Rectal smooth muscle tissue (tissue), 1 donor: ENCODE measurements around the gene RAB20.
"Not testable (repeated sequence)": the region's sequence is repeated elsewhere in the genome, so short reads cannot be mapped to it uniquely, and the experiment has no call there.

ENCODE experiments used
- H3K27ac ChIP-seq: one replicate; pipeline ENCODE4 v1.7.0; 2013; ENCODE audit warnings: low read depth, low read length, inconsistent platforms
- H3K27me3 ChIP-seq: one replicate; pipeline ENCODE4 v1.7.0; 2013; ENCODE audit warnings: low read length; ENCODE audit not compliant: control insufficient read depth, insufficient read depth
- H3K36me3 ChIP-seq: one replicate; pipeline ENCODE4 v1.7.0; 2013; ENCODE audit warnings: low read length; ENCODE audit not compliant: control insufficient read depth, insufficient read depth
- H3K4me1 ChIP-seq: one replicate; pipeline ENCODE4 v1.7.0; 2013; ENCODE audit warnings: low read length; ENCODE audit not compliant: control insufficient read depth, insufficient read depth
- H3K4me3 ChIP-seq: one replicate; pipeline ENCODE4 v1.7.0; 2013; ENCODE audit warnings: low read length
- H3K9ac ChIP-seq: one replicate; pipeline ENCODE4 v1.7.0; 2013; ENCODE audit warnings: low read length

RAB20 gene, protein sequence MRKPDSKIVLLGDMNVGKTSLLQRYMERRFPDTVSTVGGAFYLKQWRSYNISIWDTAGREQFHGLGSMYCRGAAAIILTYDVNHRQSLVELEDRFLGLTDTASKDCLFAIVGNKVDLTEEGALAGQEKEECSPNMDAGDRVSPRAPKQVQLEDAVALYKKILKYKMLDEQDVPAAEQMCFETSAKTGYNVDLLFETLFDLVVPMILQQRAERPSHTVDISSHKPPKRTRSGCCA

DNA sequence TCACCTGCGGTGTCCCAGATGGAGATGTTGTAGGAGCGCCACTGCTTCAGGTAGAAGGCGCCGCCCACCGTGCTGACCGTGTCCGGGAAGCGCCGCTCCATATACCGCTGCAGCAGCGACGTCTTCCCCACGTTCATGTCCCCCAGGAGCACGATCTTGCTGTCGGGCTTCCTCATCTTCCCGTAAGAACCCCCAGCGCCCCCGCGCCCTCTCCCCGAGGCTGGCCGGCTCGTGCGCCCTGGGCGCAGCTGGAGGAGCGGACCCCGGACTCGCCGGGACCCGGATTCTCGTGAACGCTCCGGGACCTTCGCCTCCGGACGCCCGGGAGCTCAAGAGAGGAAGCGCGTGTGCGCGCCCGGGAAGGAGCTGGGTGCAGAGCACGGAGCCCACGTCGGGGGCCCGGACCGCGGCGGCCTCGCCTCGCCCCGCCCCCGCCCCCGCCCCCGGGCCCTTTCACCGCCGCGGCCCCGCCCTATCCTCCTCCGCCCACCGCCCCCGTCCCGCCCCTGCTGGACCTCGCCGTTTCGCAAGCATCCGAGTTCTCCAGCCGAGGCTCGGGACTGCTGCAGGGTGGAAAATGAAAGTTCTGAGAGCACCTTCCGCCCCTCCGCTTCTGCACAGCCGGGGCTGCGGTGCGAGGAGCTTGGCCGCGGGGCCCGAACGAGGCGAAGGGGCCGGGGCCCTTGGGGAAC is at the start of gene RAB20:
TSS of gene RAB20 (minus strand) at position 379 of the 692 bp plus-strand sequence. CDS start at position 176, 203 bp downstream.
- H3K36me3 ChIP-seq, result no peaks in the 10 kb centered on the region
- H3K4me3 ChIP-seq, result peak within 1 kb of the TSS; percentile 93
- H3K4me1 ChIP-seq, result peaks cover 14% of the 10 kb centered on the region

DNA sequence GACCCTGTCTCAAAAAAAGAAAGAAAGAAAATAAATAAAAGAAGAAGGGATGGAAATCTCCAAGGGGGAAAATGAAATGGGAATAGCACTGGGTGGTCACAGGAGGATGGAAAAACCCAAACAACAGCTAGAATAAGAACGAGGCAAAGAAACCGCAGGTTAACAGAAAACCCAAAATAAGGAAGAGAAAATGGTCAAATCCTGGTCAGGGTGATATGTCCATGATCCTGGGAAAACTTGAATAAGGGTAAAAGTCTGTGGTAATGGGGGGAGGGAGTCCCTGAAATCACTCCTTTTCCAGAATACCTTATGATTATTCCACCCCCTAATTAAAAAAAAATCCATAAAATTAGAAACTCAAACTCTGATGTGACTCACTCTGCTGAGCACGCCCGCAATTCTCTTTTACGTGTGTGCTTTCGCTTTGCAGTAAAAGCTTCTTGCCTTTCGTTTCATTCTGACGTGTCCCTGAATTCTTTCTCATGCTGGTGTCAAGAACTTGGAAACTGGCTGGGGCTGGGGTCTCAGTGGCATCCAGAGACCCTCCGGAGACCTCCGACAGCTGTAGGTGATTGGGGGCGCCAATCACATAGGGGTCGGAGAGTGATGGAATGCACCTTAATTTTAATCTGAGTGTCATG is 49.6 kb upstream of the RAB20 start:
- no peak overlapping the region for H3K4me3 ChIP-seq
- no peaks in the 10 kb centered on the region for H3K27me3 ChIP-seq
- no peak overlapping the region for H3K9ac ChIP-seq
- H3K27ac ChIP-seq, result no peak overlapping the region
- H3K4me1 ChIP-seq, result no peaks in the 10 kb centered on the region
- H3K36me3 ChIP-seq, result no peaks in the 10 kb centered on the region

More for the DNA sequence above, at the start of gene RAB20:
- Histone ChIP-seq H3K27ac (peak within 1 kb of the TSS; percentile 92), H3K27me3 (no peaks in the 10 kb centered on the region), H3K9ac (peak within 1 kb of the TSS; percentile 88)

DNA sequence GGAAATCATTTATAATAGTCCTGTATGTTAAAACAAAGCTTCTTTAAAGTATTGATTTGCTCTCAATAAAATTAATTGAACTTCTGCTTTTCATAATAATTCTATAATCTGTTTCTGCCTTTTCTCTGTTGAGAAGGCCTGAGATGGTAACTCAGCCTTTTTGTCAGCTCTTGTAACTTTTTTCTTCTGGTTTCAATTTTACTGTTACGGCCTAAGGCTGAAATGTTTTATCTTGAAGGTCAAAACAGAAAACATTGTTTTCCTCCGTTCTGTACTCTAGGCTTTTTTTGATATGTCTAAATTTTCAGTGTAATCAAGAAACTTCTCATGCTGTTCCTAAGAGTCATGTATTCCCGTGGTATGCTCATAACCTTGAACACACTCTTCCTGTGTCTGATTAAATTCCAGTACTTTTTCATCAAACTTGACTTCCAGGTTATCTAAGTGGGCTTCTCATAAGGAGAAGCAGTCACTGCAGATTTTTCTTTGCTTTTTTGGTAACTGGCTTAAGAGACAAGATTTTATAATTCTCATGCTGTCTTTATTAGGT is 46.2 kb upstream of the RAB20 start:
- Histone ChIP-seq H3K27ac (no peak overlapping the region), H3K27me3 (no peaks in the 10 kb centered on the region), H3K4me1 (no peaks in the 10 kb centered on the region), H3K4me3 (no peak overlapping the region), H3K36me3 (no peaks in the 10 kb centered on the region), H3K9ac (no peak overlapping the region)

DNA sequence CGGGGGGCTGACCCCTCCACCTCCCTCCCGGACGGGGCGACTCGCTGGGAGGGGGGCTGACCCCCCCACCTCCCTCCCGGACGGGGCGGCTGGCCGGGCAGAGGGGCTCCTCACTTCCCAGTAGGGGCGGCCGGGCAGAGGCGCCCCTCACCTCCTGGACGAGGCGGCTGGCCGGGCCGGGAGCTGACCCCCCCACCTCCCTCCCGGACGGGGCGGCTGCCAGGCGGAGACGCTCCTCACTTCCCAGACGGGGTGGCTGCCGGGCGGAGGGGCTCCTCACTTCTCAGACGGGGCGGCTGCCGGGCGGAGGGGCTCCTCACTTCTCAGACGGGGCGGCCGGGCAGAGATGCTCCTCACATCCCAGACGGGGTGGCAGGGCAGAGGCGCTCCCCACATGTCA is 44.8 kb upstream of the RAB20 start:
- not testable (repeated sequence) for H3K9ac ChIP-seq, H3K36me3 ChIP-seq, H3K4me1 ChIP-seq, H3K27me3 ChIP-seq, H3K4me3 ChIP-seq, H3K27ac ChIP-seq

DNA sequence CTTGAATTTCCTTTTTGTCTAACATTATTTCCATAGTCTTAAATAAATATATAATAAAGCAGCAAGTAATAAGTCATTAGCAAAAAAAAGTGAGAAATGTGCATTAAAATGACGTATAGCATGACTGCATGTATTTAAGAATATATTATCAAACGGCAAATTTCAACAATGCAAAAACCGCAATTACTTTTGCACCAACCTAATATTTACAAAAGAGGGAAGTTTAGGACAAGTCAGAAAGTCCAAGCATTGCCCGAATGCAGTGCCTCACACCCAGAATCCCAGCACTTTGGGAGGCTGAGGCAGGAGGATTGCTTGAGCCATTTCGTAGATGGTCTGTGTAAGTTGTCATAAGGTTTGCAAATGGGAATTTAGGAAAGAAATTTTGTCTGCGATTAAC is 43.6 kb upstream of the RAB20 start:
- no peak overlapping the region for H3K4me3 ChIP-seq
- no peak overlapping the region for H3K9ac ChIP-seq
- H3K27ac ChIP-seq, result no peak overlapping the region
- no peaks in the 10 kb centered on the region for H3K4me1 ChIP-seq
- no peaks in the 10 kb centered on the region for H3K36me3 ChIP-seq
- no peaks in the 10 kb centered on the region for H3K27me3 ChIP-seq

DNA sequence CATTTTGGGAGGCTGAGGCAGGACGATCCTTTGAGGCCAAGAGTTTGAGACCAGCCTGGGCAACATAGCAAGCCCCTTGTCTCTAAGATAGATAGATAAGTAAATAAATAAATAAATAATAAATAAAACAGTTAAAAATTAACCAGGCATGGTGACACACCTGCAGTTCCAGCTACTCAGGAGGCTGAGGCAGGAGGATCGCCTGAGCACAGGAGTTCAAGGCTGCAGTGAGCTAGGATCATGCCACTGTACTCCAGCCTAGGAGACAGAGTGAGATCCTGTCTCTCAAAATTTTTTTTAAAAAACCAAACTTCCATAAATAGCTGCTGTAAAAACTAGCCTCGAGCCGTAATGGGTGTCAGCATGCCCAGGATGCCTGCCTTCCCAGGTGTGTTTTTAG is 39.5 kb upstream of the RAB20 start:
- no peak overlapping the region for H3K27ac ChIP-seq

DNA sequence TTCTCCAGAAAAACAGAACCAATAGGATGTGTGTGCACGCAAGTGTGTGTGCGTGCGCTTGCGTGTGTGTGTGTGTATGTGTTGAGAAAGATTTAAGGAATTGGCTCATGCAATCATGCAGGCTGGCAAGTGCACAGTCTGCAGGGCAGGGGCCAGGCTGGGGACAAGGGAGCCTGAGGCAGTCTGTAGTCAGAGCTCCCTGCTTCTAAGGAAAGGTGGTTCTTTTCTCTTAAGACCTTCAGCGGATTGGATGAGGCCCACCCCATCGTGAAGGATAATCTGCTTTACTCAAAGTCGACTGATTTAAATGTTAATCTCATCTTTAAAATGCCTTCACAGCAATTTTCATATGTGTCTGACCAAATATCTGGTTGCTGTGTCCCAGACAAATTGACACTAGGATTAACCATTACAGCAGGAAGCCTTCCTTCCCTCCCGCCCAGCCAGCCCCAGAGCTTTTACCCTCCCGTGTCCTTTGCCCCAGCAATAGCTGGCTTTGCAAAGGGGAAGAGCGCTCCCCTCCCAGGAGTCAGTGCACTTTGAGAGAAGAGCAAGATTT is 38.8 kb upstream of the RAB20 start:
- Histone ChIP-seq H3K27ac (no peak overlapping the region), H3K9ac (no peak overlapping the region), H3K27me3 (no peaks in the 10 kb centered on the region), H3K4me3 (no peak overlapping the region), H3K4me1 (no peaks in the 10 kb centered on the region), H3K36me3 (no peaks in the 10 kb centered on the region)

More for the DNA sequence above, 39.5 kb upstream of the RAB20 start:
- Histone ChIP-seq H3K4me3 (no peak overlapping the region), H3K36me3 (no peaks in the 10 kb centered on the region), H3K27me3 (no peaks in the 10 kb centered on the region), H3K9ac (no peak overlapping the region), H3K4me1 (no peaks in the 10 kb centered on the region)

DNA sequence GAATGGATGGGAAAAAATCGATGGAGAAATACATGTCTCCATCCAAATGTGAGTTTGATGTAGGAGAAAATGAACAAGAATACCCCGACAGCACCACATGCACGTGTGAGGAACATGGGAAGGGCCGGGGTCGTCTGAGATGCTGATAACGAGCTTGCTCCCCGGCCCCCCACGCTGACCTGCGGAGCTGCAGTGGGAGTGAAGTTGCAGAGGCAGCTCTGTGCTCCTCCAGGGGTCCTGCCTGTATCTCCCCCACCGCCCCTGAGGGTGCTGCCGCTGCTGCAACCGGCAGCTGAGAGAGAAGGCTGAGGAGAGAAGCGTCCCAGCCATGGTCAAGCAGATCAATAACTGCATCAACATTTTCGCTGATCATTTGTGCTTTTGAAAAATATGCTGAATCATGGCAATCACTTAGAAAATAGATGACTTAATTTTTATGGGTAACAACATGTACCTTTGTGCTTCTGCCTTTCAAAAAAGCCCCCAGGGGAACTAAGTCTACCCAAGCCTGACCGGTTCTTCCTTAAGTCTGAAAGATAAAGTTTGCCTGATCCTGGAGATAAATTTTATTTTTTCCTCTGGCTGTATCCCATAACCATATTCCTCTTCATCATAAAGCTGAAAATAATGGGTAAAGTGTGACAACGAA is 35.6 kb upstream of the RAB20 start:
- no peak overlapping the region for H3K27ac ChIP-seq
- H3K27me3 ChIP-seq, result no peaks in the 10 kb centered on the region
- H3K36me3 ChIP-seq, result no peaks in the 10 kb centered on the region

DNA sequence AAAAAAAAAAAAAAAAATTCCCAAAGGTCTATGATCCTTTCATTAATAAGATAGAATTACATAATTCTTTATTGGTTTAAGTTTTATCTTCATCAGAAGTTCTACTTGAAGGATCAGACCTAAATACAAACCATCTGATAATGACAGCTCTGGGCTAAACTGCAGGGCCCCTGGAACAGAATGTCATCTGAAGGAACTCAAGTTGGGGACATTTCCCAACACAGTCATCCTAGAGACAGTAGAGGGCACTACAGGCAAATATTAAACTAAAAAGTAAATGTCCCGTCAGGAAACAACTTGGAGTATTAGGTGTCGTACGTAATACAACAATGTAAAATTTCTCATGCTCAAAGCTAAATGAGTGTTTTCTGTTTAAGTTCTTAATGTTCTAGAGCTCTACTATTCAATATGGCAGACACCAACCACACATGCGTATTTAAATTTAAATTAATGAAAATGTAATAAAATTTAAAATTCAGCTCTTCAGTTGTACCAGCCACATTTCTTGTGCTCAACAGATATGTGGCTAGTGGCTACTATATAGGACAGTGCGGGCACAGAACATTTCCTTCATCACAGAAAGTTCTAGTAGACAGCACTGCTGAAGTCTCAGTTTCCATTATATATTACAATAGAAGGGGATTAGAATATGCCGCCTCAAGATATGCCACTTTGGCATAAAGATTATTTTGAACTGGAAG is 32.1 kb upstream of the RAB20 start:
- Histone ChIP-seq H3K36me3 (no peaks in the 10 kb centered on the region), H3K4me3 (no peak overlapping the region), H3K27ac (no peak overlapping the region), H3K9ac (no peak overlapping the region), H3K27me3 (no peaks in the 10 kb centered on the region), H3K4me1 (peaks cover 4% of the 10 kb centered on the region)

More for the DNA sequence above, 35.6 kb upstream of the RAB20 start:
- no peak overlapping the region for H3K4me3 ChIP-seq
- H3K9ac ChIP-seq, result no peak overlapping the region
- H3K4me1 ChIP-seq, result no peaks in the 10 kb centered on the region

DNA sequence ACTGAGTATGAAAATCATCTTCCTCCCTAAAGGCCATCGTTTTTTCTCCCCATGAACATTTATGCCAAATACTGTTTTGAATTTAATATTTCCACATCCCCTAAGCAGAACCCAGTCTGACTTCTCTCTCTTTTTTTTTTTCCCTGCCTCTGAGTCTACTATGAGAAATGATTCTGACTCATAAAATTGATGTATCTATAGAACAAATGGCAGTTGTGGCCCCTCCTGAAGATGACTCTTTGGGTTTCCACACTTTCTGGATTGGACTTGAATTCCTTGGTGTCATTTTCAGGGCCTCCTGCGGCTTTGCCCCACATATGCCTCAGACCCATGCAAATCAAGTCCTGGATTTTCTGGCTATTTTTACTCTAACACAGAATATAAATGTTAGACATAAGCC is 31.1 kb upstream of the RAB20 start:
- Histone ChIP-seq H3K9ac (no peak overlapping the region), H3K27ac (no peak overlapping the region), H3K4me1 (peaks cover 4% of the 10 kb centered on the region), H3K4me3 (no peak overlapping the region), H3K27me3 (no peaks in the 10 kb centered on the region), H3K36me3 (no peaks in the 10 kb centered on the region)

DNA sequence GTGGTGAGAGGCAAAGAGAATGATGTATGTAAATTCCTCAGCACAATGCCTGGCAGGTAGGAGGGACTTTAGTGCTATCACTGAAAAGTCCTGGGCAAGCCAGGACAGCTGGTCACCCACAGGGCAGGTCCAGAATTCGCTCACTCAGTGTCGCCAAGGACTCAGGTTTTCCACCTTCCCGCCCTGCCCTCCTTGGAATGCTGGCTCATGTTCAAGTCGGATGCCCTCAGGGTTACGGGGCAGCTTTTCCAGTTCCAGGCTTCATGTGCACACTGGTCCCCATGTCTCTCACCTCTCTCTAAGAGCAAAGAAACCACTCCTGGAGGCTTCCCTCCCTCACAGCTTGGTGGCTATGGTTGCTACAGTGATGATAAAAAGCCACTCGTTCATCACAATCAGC is 29.1 kb upstream of the RAB20 start:
- Histone ChIP-seq H3K27me3 (no peaks in the 10 kb centered on the region), H3K4me1 (peaks cover 4% of the 10 kb centered on the region), H3K27ac (no peak overlapping the region), H3K9ac (no peak overlapping the region), H3K4me3 (no peak overlapping the region), H3K36me3 (no peaks in the 10 kb centered on the region)
